NB4 (cell line): Measurements from ENCODE around the gene ST6GALNAC1.

Experiments used
- DNase-seq: peaks from one replicate; pipeline ENCODE4 v3.0.0; 2010; ENCODE audit warnings: low read depth
- H3K4me3 ChIP-seq: one replicate; pipeline ENCODE4 v1.5.1; 2011; ENCODE audit warnings: mild to moderate bottlenecking, low read depth, low read length, moderate library complexity
- MYC ChIP-seq: IDR thresholded peaks from 2 replicates; pipeline ENCODE4 v1.6.1; 2011; ENCODE audit warnings: low read depth, low read length
- POLR2A ChIP-seq: IDR thresholded peaks from 2 replicates; pipeline ENCODE4 v1.6.1; 2011; ENCODE audit warnings: mild to moderate bottlenecking; ENCODE audit not compliant: insufficient read length; ENCODE audit errors: extremely low read depth
- TF ChIP-seq, protein P1 (sequence below): IDR thresholded peaks from 2 replicates; pipeline ENCODE4 v1.6.1; 2011; ENCODE audit warnings: low read depth, low read length
- TF ChIP-seq, protein P2 (sequence below): IDR thresholded peaks from one replicate; pipeline ENCODE4 v1.5.1; 2012; ENCODE audit warnings: low read depth, low read length

ST6GALNAC1 gene

GRCh38 chr17:76687298-76688164 is 44.0 kb upstream of the ST6GALNAC1 start:
- H3K4me3 ChIP-seq, result no peak overlapping the region
- no peak for TF ChIP-seq MYC
- TF ChIP-seq, protein P1, sequence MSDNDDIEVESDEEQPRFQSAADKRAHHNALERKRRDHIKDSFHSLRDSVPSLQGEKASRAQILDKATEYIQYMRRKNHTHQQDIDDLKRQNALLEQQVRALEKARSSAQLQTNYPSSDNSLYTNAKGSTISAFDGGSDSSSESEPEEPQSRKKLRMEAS, result no peak
- TF ChIP-seq POLR2A, result no peak
- TF ChIP-seq, protein P2, sequence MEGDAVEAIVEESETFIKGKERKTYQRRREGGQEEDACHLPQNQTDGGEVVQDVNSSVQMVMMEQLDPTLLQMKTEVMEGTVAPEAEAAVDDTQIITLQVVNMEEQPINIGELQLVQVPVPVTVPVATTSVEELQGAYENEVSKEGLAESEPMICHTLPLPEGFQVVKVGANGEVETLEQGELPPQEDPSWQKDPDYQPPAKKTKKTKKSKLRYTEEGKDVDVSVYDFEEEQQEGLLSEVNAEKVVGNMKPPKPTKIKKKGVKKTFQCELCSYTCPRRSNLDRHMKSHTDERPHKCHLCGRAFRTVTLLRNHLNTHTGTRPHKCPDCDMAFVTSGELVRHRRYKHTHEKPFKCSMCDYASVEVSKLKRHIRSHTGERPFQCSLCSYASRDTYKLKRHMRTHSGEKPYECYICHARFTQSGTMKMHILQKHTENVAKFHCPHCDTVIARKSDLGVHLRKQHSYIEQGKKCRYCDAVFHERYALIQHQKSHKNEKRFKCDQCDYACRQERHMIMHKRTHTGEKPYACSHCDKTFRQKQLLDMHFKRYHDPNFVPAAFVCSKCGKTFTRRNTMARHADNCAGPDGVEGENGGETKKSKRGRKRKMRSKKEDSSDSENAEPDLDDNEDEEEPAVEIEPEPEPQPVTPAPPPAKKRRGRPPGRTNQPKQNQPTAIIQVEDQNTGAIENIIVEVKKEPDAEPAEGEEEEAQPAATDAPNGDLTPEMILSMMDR, result no peak
- DNase-seq, result no peak

- no peak overlapping the region for H3K4me3 ChIP-seq
- no peak for DNase-seq
- TF ChIP-seq, protein P1, result no peak
- TF ChIP-seq POLR2A, result no peak
- TF ChIP-seq MYC, result no peak
- TF ChIP-seq, protein P2, result no peak
Measured at GRCh38 chr17:76686538-76687297, 43.2 kb upstream of the ST6GALNAC1 start.

DNA sequence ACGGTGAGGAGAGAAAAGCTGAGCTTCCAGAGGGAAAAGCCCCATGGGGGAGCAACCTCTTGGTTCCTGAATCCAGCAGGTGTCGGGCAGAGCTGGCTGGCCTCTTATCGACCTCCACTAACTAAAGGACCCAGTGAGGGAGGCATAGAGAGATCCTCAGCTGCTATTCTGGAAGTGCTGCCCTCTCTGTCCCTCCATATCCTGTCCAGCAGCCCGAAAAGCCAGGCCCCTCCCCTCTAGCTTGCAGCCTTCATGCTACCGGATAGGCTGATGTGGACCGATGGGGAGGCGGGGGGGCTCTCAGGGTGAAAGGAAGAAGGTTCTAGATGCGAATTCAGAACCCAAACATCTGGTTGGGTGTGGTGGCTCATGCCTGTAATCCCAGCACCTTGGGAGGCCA is 42.3 kb upstream of the ST6GALNAC1 start:
- TF ChIP-seq POLR2A (no peak), MYC (no peak)
- TF ChIP-seq, protein P2, result no peak
- TF ChIP-seq, protein P1, result no peak
- H3K4me3 ChIP-seq, result no peak overlapping the region
- no peak for DNase-seq

DNA sequence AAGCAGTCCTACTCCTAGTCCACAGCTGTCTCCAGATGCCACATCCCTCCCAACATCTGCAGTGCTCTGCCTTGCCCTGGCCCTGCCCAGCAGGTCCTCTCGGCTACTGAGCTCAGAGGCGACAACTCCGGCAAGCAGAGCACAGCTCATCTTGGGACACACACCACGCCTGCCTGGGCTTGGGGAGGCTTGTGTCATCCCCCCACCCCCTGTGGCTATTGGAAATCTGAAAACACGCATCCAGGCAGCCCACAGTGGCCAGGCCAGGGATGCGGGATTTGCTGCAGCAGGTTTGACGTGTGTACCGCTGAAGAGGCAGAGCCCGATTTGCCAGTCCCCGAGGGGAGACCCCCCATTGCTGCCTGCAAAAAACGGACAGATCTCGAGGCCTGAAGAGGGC is 41.8 kb upstream of the ST6GALNAC1 start:
- H3K4me3 ChIP-seq, result no peak overlapping the region
- DNase-seq, result no peak
- TF ChIP-seq, protein P2, result no peak
- TF ChIP-seq MYC (no peak), POLR2A (no peak)
- TF ChIP-seq, protein P1, result no peak

- no peak for DNase-seq
- TF ChIP-seq, protein P2, result no peak
- TF ChIP-seq, protein P1, result no peak
- TF ChIP-seq MYC (no peak), POLR2A (no peak)
- no peak overlapping the region for H3K4me3 ChIP-seq
Measured at GRCh38 chr17:76684756-76685155, 41.2 kb upstream of the ST6GALNAC1 start.
